ENCODE data around the gene SLCO3A1.

SLCO3A1 gene

GRCh38 chr15:92076541-92076940, 223.0 kb downstream of the SLCO3A1 start:
- DNase-seq = no peak

- peak; percentile 58 to 66 for DNase-seq
Observed at GRCh38 chr15:92077353-92078085, 224.0 kb downstream of the SLCO3A1 start.

- DNase-seq = no peak
Observed at GRCh38 chr15:92078270-92078669, 224.8 kb downstream of the SLCO3A1 start.

- DNase-seq = peak; percentile 16 to 20
Observed at GRCh38 chr15:92079047-92079446, 225.5 kb downstream of the SLCO3A1 start.

GRCh38 chr15:92079647-92080255, 226.2 kb downstream of the SLCO3A1 start:
- DNase-seq = no peak

GRCh38 chr15:92082006-92082843, 228.7 kb downstream of the SLCO3A1 start:
- peak; percentile 29 to 57 for DNase-seq

- no peak for DNase-seq
Observed at GRCh38 chr15:92083190-92083589, 229.7 kb downstream of the SLCO3A1 start.

GRCh38 chr15:92087211-92087610, 233.7 kb downstream of the SLCO3A1 start:
- DNase-seq = no peak

- DNase-seq = no peak
Observed at GRCh38 chr15:92091155-92091734, 237.7 kb downstream of the SLCO3A1 start.

- no peak for DNase-seq
Observed at GRCh38 chr15:92092289-92093105, 239.0 kb downstream of the SLCO3A1 start.

GRCh38 chr15:92095693-92096092, 242.2 kb downstream of the SLCO3A1 start:
- DNase-seq = no peak

GRCh38 chr15:92097474-92098178, 244.1 kb downstream of the SLCO3A1 start:
- DNase-seq = peak; percentile 26 to 31

GRCh38 chr15:92098869-92099268, 245.4 kb downstream of the SLCO3A1 start:
- no peak for DNase-seq

- no peak for DNase-seq
Observed at GRCh38 chr15:92100301-92100700, 246.8 kb downstream of the SLCO3A1 start.

GRCh38 chr15:92100751-92101150, 247.2 kb downstream of the SLCO3A1 start:
- no peak for DNase-seq

- no peak for DNase-seq
Observed at GRCh38 chr15:92101708-92102394, 248.3 kb downstream of the SLCO3A1 start.

GRCh38 chr15:92102395-92102755, 248.9 kb downstream of the SLCO3A1 start:
- DNase-seq = no peak

GRCh38 chr15:92104072-92104471, 250.6 kb downstream of the SLCO3A1 start:
- no peak for DNase-seq

GRCh38 chr15:92105611-92106010, 252.1 kb downstream of the SLCO3A1 start:
- no peak for DNase-seq

GRCh38 chr15:92107510-92107909, 254.0 kb downstream of the SLCO3A1 start:
- no peak for DNase-seq

GRCh38 chr15:92109191-92109873, 255.8 kb downstream of the SLCO3A1 start:
- no peak for DNase-seq

All from activated CD4-positive, alpha-beta T cell treated with anti-CD3 and anti-CD28 coated beads for 4 hours (primary cell).